ENCODE results near the gene MMGT1.

Gene MMGT1

GRCh38 chrX:135973548-135974278, at the start of gene MMGT1:
Gene MMGT1 (minus strand): TSS chrX:135973988. CDS start chrX:135973675, 313 bp downstream.
- DNase-seq = peak; percentile 53

GRCh38 chrX:136021903-136022302, 48.1 kb upstream of the MMGT1 start:
- no peak for DNase-seq

DNA sequence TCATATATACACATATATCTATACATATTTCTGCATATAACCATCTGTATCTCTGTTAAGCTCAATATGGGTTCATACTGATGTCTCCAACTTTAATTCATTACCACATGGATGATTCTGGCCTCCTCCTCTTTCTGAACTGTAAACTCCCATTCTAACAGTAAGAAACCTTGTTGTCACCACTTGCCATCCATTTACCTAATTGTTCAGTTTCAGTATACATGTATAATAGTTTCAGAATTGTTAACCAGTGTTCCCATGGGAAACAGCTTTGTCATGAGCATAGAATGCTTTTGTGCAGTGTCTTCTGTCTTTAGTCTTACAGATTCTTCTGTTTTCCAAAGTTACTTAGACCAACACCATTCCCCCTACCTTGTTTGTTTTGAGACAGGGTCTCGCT, 47.4 kb upstream of the MMGT1 start:
- DNase-seq = no peak

GRCh38 chrX:136019226-136019625, 45.4 kb upstream of the MMGT1 start:
- DNase-seq = no peak

DNA sequence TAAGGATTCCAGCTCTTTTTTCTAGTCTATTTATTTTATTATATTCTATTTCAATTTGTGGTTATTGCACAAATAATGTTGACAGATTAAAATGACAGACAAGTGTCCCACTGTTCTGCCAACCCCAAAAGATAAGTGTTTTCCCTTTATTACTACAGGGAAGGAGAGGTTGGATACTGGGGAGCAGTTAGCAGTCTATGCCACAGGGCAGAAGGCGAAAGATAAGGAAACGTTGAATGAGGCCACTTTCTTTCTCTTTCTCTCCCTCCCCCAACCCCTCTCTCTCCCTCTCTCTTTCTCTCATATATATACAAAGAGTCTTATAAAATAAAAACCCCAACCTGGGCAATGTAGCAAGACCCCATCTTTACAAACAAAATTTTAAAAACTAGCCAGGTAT, 43.1 kb upstream of the MMGT1 start:
- DNase-seq = no peak

DNA sequence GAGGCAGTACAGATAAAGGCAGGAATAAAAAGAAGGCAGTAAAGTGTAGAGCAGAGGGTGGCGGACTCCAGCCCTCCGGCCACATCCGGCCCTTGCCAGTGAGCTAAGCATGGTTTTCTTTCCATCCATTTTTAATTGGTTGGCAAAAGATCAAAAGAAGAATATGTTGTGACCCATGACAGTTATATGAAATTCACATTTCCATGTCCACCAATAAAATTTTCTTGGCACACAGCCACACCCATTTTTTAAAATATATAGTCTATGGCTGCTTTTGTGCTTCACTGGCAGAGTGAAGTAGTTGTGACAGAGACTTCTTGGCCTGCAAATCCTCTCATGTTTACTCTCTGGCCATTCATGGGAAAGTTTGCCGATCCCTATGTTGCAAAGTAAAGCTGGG, 41.2 kb upstream of the MMGT1 start:
- DNase-seq = no peak

DNA sequence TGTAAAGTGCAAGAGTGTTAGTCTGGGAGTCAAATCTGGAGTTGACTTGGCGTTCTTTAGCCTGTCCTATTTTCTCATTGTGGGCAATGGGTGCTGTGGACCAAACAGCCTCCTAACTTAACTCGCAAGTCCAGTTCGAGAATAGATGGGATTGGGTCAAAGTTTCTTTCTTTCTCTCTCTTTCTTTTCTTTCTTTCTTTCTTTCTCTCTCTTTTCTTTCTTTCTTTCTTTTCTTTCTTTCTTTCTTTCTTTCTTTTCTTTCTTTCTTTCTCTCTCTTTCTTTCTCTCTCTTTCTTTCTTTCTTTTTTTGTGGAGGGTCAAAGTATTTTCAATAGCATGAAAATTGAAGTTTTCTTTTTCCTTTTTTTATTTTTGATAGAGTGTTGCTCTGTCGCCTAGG, 14.5 kb upstream of the MMGT1 start:
- no peak for DNase-seq

- no peak for DNase-seq
Observed at GRCh38 chrX:135985973-135986310, 12.2 kb upstream of the MMGT1 start.

DNA sequence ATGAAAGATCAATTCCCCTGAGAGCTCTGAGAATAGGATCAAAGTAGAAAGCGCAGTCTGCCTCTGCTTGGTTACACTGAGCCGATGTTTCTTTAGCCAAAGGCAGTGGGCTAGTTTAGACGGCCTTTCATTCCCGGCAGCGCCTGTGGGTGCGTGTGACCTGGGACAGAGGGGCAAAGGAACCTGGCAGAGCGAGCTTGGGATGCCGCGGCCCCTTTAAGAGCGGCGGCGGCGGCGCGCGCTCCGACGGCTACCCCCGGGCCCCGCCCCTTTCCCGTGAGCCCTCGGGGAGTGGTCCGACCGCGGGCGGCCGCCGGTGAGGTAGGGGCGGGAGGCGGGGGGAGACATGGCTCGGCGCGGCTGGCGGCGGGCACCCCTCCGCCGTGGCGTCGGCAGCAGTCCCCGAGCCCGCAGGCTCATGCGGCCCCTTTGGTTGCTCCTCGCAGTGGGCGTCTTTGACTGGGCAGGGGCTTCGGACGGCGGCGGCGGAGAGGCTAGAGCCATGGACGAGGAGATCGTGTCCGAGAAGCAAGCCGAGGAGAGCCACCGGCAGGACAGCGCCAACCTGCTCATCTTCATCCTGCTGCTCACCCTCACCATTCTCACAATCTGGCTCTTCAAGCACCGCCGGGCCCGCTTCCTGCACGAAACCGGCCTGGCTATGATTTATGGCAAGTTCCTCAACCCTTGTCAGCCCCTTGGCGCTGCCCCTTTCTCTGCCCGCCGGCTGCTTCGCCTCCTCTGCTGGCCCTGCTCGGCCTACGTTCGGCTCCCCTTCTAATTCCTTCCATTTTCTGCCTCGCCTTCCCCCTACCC, 11.6 kb upstream of the MMGT1 start, which contains the start of gene SLC9A6:
TSS of gene SLC9A6 (plus strand) at position 279 of the 816 bp plus-strand sequence. CDS start at position 503, 224 bp downstream.
- peak; percentile 37 for DNase-seq

- DNase-seq = peak; percentile 26
Observed at GRCh38 chrX:135984791-135985156, 11.0 kb upstream of the MMGT1 start.

- no peak for DNase-seq
Observed at GRCh38 chrX:135984256-135984655, 10.5 kb upstream of the MMGT1 start.

DNA sequence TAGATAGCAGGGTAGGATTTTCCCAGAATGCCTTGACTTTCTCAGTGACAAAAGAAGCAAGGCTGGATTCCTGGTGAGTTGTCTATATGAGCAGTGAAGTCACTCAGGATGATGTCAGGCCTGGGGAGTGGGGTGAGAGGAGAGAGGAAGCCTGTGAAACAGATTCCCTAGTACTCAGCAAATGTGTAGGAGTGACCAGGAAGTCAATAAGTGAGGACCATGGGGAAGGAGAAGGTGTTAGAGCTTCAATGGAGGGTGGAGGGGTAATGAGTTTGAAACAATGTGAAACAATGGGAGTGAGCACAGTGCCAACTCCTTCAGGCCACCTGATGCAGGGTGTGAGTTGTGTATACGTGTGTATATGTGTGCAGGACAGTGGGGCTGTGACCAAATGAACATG, 9.1 kb upstream of the MMGT1 start:
- DNase-seq = no peak

GRCh38 chrX:135981668-135982067, 7.9 kb upstream of the MMGT1 start:
- no peak for DNase-seq

GRCh38 chrX:135981010-135981409, 7.2 kb upstream of the MMGT1 start:
- DNase-seq = no peak

GRCh38 chrX:135977611-135978010, 3.8 kb upstream of the MMGT1 start:
- no peak for DNase-seq

DNA sequence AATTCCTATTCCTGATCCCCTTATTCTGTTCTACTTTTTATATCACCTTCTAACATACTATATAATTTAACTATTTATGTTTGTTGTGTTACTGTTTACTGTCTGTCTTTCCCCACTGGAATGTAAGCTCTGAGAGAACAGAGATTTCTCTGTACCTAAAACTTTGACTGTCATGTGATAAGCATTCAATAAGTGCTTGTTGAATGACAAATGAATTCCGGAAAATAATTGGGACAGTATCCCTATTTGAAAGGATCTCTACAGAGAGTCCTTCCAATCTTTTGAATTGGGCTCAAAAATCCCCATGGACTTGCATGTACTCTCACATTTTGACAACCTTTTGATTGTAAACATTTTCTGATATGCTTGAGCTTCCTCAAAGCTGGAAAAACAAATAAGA, 1.6 kb upstream of the MMGT1 start:
- no peak for DNase-seq

DNA sequence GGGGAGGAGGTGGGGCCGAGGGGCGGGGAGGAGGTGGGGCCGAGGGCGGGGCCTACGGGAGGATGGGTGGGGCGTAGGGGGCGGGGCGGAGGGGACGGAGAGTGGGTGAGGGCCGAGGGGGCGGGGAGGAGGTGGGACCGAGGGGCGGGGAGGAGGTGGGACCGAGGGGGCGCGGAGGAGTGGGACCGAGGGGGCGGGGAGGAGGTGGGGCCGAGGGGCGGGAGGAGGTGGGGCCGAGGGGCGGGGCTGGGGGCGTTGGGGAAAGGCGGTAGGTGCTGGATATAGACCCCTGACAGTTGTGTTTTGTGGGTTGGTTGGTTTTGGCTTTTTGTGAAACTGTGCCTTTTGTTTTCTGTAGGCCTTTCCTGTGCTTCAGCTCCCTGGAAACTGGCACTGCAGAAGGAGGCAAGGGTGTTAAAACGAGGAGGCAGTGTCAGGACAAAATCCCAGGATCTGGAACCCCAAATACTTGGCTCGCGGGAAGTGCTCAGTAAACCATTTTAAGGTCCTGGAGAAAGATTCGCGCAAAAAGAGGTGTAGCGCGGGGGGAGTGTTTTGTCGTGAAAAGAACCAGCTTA, 580 bp upstream of the MMGT1 start:
- DNase-seq = peak; percentile 16

GRCh38 chrX:135973025-135973547, 702 bp downstream of the MMGT1 start:
- no peak for DNase-seq

- no peak for DNase-seq
Observed at GRCh38 chrX:135951291-135951690, 22.5 kb downstream of the MMGT1 start.

DNA sequence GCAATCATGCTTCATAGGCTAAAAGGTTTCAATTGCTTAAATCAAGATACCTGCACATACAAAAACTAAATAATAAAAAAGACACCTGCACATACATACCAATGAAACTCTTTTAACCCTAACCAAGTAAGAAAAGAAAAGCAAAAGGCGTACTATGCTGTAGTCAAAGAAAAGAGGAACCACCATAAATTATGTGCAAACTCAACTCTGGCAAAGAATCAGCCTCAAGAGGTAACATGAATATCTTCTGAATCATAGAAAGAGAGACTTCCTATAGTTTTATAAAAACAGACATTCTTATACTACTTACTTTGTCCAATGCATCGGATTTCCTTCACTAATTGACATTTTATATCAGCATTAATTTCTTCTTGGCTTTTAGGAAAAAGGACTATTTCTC, 29.3 kb downstream of the MMGT1 start:
- DNase-seq = no peak

- peak; percentile 1 for DNase-seq
Observed at GRCh38 chrX:135931644-135932487, 41.9 kb downstream of the MMGT1 start.

DNA sequence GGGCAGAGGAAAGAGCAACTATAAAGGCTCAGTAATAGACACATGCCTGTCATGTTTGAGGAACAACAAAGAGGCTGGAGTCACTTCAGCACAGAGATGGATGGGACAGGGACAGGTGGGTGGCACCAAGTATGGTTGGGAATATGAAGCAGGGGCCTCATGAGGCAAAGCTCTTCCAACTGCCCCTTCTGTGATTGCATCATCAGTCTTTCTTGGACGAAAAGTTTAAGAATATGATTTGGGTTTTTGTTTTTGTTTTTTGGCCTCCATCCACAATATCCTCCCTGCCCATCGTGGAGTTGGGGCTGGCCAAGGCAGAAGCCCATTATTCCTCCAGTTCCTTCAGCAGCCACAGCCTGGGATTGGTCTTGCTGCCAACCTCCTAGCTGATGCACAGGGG, 45.9 kb downstream of the MMGT1 start:
- DNase-seq = no peak

DNA sequence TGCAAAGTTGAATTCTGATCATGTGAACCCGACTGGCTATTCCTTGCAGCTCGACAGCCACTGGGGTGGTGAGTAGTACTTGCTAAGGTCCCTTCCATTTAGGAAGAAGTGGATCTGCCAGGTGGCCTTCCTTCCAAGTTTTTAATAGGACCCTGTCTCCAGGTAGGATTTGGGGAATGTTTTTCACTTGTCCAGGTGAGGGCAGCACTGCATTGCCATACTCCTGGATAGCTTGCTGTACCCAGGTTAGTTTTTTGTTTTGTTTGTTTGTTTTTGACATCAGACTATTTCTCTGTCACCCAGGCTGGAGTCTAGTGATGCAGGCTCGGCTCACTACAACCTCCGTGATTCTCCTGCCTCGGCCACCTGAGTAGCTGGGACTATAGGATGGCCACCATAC, 50.4 kb downstream of the MMGT1 start:
- no peak for DNase-seq

All from DMS79 treated with DMSO at 0.1 percent for 48 hours (cell line).